ENCODE results near the gene PYDC2. TPM values are rescaled to one million over a fixed set of nuclear protein-coding genes. Genes with fewer than 3 reads are reported as not detected.

Gene PYDC2
- total RNA-seq, 1 donor from 2014 or later: not detected

DNA sequence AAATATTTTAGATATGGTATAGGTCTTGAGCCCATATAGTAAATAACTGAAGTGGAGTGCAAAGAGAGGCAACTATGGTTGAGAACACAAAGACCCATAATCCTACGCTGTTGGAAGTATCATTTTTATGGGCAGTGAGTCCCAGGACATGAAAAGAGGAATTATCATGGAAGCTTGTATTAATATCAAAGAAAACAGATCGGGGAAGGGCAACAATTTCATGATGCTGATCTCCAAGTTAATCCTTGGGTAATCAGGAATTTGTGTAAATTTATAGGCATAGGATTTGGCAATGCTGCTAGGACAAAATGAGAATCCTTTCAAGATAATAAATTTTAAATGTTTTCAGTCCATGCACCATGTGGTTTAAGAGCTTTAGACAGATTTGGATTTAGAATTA, 40.2 kb upstream of the PYDC2 start:
- no peaks in the 10 kb centered on the region for H3K27me3 Mint-ChIP-seq (ENCODE audit: low read depth)
- no peak overlapping the region for H3K4me3 Mint-ChIP-seq
- DNase-seq (ENCODE audit: low read depth, low spot score): no peak
- no peaks in the 10 kb centered on the region for H3K4me1 Mint-ChIP-seq
- no peaks in the 10 kb centered on the region for H3K9me3 Mint-ChIP-seq
- TF ChIP-seq, protein P1, sequence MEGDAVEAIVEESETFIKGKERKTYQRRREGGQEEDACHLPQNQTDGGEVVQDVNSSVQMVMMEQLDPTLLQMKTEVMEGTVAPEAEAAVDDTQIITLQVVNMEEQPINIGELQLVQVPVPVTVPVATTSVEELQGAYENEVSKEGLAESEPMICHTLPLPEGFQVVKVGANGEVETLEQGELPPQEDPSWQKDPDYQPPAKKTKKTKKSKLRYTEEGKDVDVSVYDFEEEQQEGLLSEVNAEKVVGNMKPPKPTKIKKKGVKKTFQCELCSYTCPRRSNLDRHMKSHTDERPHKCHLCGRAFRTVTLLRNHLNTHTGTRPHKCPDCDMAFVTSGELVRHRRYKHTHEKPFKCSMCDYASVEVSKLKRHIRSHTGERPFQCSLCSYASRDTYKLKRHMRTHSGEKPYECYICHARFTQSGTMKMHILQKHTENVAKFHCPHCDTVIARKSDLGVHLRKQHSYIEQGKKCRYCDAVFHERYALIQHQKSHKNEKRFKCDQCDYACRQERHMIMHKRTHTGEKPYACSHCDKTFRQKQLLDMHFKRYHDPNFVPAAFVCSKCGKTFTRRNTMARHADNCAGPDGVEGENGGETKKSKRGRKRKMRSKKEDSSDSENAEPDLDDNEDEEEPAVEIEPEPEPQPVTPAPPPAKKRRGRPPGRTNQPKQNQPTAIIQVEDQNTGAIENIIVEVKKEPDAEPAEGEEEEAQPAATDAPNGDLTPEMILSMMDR (conservative IDR thresholded peaks at IDR 0.05): no peak
- H3K27ac Mint-ChIP-seq (ENCODE audit: unreplicated experiment): no peak overlapping the region
- H3K36me3 Mint-ChIP-seq (ENCODE audit: low read depth): no peaks in the 10 kb centered on the region

DNA sequence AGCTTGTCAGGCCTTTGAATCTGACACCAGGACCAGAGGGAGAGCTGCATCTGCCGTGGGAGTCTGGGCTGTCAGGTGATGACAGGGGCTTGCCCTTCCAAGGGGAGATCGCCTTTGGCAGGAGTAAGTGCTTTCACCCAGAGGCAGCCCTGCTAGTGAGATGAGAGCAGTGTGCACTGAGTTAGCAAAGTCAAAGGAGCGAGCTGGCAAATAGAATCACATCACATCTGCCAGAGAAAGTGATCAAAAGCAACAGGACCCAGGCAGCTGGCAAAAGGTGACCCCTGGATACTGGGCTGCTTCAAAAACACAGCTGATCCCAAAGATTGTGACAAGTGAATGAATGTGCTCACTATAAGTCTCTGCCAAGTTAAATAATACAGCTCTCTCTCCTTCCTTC, 36.1 kb upstream of the PYDC2 start:
- Mint-ChIP-seq H3K36me3 (ENCODE audit: low read depth) (no peaks in the 10 kb centered on the region), H3K27me3 (ENCODE audit: low read depth) (no peaks in the 10 kb centered on the region), H3K4me1 (no peaks in the 10 kb centered on the region), H3K9me3 (no peaks in the 10 kb centered on the region), H3K4me3 (no peak overlapping the region), H3K27ac (ENCODE audit: unreplicated experiment) (no peak overlapping the region)
- TF ChIP-seq, protein P1 (conservative IDR thresholded peaks at IDR 0.05): no peak
- no peak for DNase-seq (ENCODE audit: low read depth, low spot score)

DNA sequence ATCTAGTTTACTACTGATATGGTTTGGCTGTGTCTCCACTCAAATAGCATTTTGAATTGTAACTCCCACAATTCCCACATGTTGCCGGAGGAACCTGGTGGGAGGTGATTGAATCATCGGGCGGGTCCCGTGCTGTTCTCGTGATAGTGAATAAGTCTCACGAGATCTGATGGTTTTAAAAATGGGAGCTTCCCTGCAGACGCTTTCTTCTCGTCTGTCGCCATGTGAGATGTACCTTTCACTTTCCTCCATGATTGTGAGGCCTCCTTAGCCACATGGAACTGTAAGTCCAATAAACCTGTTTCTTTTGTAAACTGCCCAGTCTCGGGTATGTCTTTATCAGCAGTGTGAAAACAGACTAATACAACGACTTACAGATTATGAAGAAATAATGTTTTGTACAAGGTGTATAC, 35.6 kb upstream of the PYDC2 start:
- Mint-ChIP-seq H3K36me3 (ENCODE audit: low read depth) (no peaks in the 10 kb centered on the region), H3K4me1 (no peaks in the 10 kb centered on the region), H3K4me3 (no peak overlapping the region), H3K27ac (ENCODE audit: unreplicated experiment) (no peak overlapping the region), H3K9me3 (no peaks in the 10 kb centered on the region), H3K27me3 (ENCODE audit: low read depth) (no peaks in the 10 kb centered on the region)
- DNase-seq (ENCODE audit: low read depth, low spot score): no peak
- TF ChIP-seq, protein P1 (conservative IDR thresholded peaks at IDR 0.05): no peak

DNA sequence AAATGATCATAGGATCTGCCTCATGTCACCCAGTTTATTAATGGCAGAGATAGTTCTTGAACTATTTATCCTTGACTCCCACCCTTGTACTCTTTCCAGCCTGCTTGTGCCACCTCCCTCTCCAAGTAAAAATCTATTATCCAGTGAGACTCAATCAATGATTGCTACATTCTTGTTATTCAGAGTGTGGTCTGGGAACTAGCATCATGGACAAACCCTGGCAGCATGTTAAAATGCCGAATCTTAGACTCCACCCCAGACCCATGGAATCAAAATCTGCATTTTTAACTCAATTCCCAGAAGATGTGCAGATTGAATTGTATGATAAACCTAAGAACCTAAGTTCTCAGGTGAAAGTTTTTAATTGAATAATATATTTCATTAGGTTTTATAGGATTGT, 34.7 kb upstream of the PYDC2 start:
- Mint-ChIP-seq H3K4me1 (no peaks in the 10 kb centered on the region), H3K4me3 (no peak overlapping the region), H3K27ac (ENCODE audit: unreplicated experiment) (no peak overlapping the region), H3K27me3 (ENCODE audit: low read depth) (no peaks in the 10 kb centered on the region), H3K9me3 (no peaks in the 10 kb centered on the region), H3K36me3 (ENCODE audit: low read depth) (no peaks in the 10 kb centered on the region)
- no peak for DNase-seq (ENCODE audit: low read depth, low spot score)
- TF ChIP-seq, protein P1 (conservative IDR thresholded peaks at IDR 0.05): no peak

DNA sequence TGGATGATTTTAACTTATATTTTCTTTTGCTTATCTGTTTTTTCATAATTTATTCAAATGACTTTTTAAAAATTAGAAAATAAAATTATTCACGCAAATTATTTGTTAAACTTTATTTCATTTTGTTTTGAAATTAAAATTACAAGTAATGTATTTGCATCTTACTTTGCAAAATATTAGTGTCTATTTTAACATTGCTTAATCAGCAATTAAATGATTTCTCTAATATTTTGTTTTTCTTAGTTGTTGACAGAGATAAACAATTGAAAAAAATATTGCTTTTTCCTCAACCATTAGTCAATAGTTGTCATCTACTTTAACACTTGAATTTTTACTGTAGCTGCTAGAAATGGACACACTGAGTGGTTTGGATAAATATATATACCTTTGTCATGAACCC, 32.8 kb upstream of the PYDC2 start:
- Mint-ChIP-seq H3K27me3 (ENCODE audit: low read depth) (no peaks in the 10 kb centered on the region), H3K9me3 (no peaks in the 10 kb centered on the region), H3K4me1 (no peaks in the 10 kb centered on the region), H3K36me3 (ENCODE audit: low read depth) (no peaks in the 10 kb centered on the region), H3K27ac (ENCODE audit: unreplicated experiment) (no peak overlapping the region), H3K4me3 (no peak overlapping the region)
- TF ChIP-seq, protein P1 (conservative IDR thresholded peaks at IDR 0.05): no peak
- DNase-seq (ENCODE audit: low read depth, low spot score): no peak

DNA sequence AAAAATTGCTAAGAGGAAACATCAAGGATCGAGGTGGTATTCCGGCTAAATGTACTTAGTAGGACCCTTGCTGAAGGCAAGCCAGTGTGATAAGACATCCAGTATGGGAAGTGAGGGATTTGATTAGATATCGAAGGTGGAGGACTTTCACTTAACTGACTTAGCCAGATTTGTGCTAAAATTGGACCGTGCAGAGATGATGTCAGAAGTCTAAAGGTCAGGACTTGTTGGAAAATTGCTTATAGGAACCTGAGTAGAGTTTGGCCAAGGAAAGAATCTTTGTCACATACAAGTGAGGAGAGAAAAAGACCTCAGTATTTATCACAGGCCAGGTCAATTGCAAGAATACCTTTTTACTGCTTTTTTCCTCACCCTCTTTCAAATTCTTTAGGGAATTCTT, 30.9 kb upstream of the PYDC2 start:
- Mint-ChIP-seq H3K9me3 (no peaks in the 10 kb centered on the region), H3K36me3 (ENCODE audit: low read depth) (no peaks in the 10 kb centered on the region), H3K27ac (ENCODE audit: unreplicated experiment) (no peak overlapping the region), H3K4me3 (no peak overlapping the region), H3K27me3 (ENCODE audit: low read depth) (no peaks in the 10 kb centered on the region), H3K4me1 (no peaks in the 10 kb centered on the region)
- TF ChIP-seq, protein P1 (conservative IDR thresholded peaks at IDR 0.05): no peak
- DNase-seq (ENCODE audit: low read depth, low spot score): no peak
